ENCODE data around the gene MTFMT.

- TF ChIP-seq POLR2A (IDR thresholded peaks at IDR 0.05), result no peak
- no peak for TF ChIP-seq CTCF (IDR thresholded peaks at IDR 0.05)
- no peak for TF ChIP-seq POLR2AphosphoS5 (IDR thresholded peaks at IDR 0.05)
- no peak for TF ChIP-seq EP300 (IDR thresholded peaks at IDR 0.05)
Measured at GRCh38 chr15:64954395-64954794, 75.0 kb downstream of the MTFMT start.
